A549 (cell line): ENCODE data around the gene HIPK1. TPM values are rescaled to one million over a fixed set of nuclear protein-coding genes. Genes with fewer than 3 reads are reported as not detected.

ENCODE experiments used
- ATAC-seq, 2 experiments: fragments of 200-7000 bp in 1 of 2; fragments of >200 bp in 1 of 2; cut with Nextera tagmentation in 1 of 2; cut with Tn5 transposase in 1 of 2; 3 replicates each; pipeline versions ENCODE4 v1.8.0 to v1.9.1; 2018 to 2020; ENCODE audit warnings: mild to moderate bottlenecking in 1 of 2, moderate library complexity in 1 of 2
- CTCF ChIA-PET: fragments of 300-600 bp; sonication (Branson Sonifier 250); formaldehyde crosslinking; extraction: SDS; loops from one replicate; lab custom pipeline; 2021; ENCODE audit warnings: antibody characterized with exemption, inconsistent platforms; lab: Yijun Ruan, JAX
- POLR2A ChIA-PET: fragments of 350-600 bp; formaldehyde crosslinking; extraction: SDS; loops from one replicate; lab custom pipeline; 2021; ENCODE audit warnings: antibody characterized with exemption, inconsistent platforms; lab: Yijun Ruan, JAX
- DNase-seq, 2 experiments: peaks; one replicate each; pipeline versions ENCODE4 v3.0.0 to v3.0.0-alpha.2; 2011 to 2016; ENCODE audit warnings: low read depth in 1 of 2, low spot score in 1 of 2
- FAIRE-seq: peaks from 2 replicates; lab custom pipeline; 2011; peaks lifted over from hg19 to GRCh38; lab: Jason Lieb, UNC
- H3K27ac ChIP-seq, 2 experiments: fragments of >200 bp; sonication (Bioruptor Twin); formaldehyde crosslinking; 3 replicates each; pipeline ENCODE4 v1.5.1; 2016 to 2017
- H3K4me1 ChIP-seq: fragments of >200 bp; sonication (Bioruptor Twin); formaldehyde crosslinking; 3 replicates; pipeline ENCODE4 v1.6.1; 2016
- H3K4me2 ChIP-seq: fragments of >200 bp; sonication (Bioruptor Twin); formaldehyde crosslinking; 3 replicates; pipeline ENCODE4 v1.6.1; 2016
- H3K4me3 ChIP-seq: fragments of >200 bp; sonication (Bioruptor Twin); formaldehyde crosslinking; 3 replicates; pipeline ENCODE4 v1.5.1; 2016
- H3K9me3 ChIP-seq: fragments of >200 bp; sonication (Bioruptor Twin); formaldehyde crosslinking; 3 replicates; pipeline ENCODE4 v1.6.1; 2016
- CEBPB ChIP-seq, 2 experiments: fragments of >200 bp in 1 of 2; sonication (Bioruptor Twin) in 1 of 2; formaldehyde crosslinking in 1 of 2; IDR thresholded peaks; 2 replicates each; pipeline ENCODE4 v1.6.1; 2012 to 2016
- HDAC2 ChIP-seq: fragments of 200-600 bp; sonication (generic); IDR thresholded peaks from 2 replicates; pipeline ENCODE4 v1.6.1; 2016
- HEYL ChIP-seq: fragments of 250-450 bp; sonication (Bioruptor Pico); IDR thresholded peaks from 2 replicates; pipeline ENCODE4 v1.8.0; 2021; ENCODE audit warnings: mild to moderate bottlenecking, moderate library complexity
- HOXA7 ChIP-seq: fragments of 250-450 bp; sonication (Bioruptor Pico); IDR thresholded peaks from 2 replicates; pipeline ENCODE4 v1.5.0; 2020; ENCODE audit warnings: mild to moderate bottlenecking, moderate library complexity
- NPAS2 ChIP-seq: fragments of 250-450 bp; sonication (Bioruptor Pico); IDR thresholded peaks from 2 replicates; pipeline ENCODE4 v1.8.0; 2022; ENCODE audit warnings: mild to moderate bottlenecking, moderate library complexity, borderline replicate concordance
- PHF8 ChIP-seq: fragments of 200-600 bp; sonication (generic); IDR thresholded peaks from 2 replicates; pipeline ENCODE4 v1.6.1; 2016; ENCODE audit warnings: low read depth, mild to moderate bottlenecking, antibody characterized with exemption, moderate library complexity, borderline replicate concordance
- RAD21 ChIP-seq, 2 experiments: fragments of >200 bp in 1 of 2; sonication (Bioruptor Twin) in 1 of 2; formaldehyde crosslinking in 1 of 2; IDR thresholded peaks in 1 of 2; conservative IDR thresholded peaks in 1 of 2; 2 replicates in 1 of 2; 3 replicates in 1 of 2; pipeline ENCODE4 v1.6.1; 2012 to 2018; ENCODE audit warnings: inconsistent platforms in 1 of 2
- RFX5 ChIP-seq: fragments of 450-650 bp; IDR thresholded peaks from 2 replicates; pipeline ENCODE4 v1.7.1; 2014; ENCODE audit warnings: antibody characterized with exemption, mild to moderate bottlenecking, moderate library complexity
- SMC3 ChIP-seq: fragments of >200 bp; sonication (Bioruptor Twin); formaldehyde crosslinking; IDR thresholded peaks from 3 replicates; pipeline ENCODE4 v1.6.1; 2018; ENCODE audit warnings: inconsistent platforms
- SREBF2 ChIP-seq: fragments of 450-650 bp; IDR thresholded peaks from 2 replicates; pipeline ENCODE4 v1.6.1; 2014; ENCODE audit warnings: mild to moderate bottlenecking, moderate library complexity
- TFCP2L1 ChIP-seq: fragments of 250-450 bp; sonication (Bioruptor Pico); IDR thresholded peaks from 2 replicates; pipeline ENCODE4 v1.5.0; 2021; ENCODE audit warnings: mild to moderate bottlenecking
- WGBS: methylation state at CpG from one replicate; pipeline ENCODE4 v1.1.6; 2017; ENCODE audit errors: missing lambda C conversion rate; 5-methylcytosine and 5-hydroxymethylcytosine counted together
- polyA plus RNA-seq, 4 experiments: library from polyadenylated mRNA; depleted of rRNA in 3 of 4; stranded (reverse); fragments of >200 nt; fragmentation: RNase III in 1 of 4; extraction: RNeasy Plus Mini Kit Qiagen cat#74134 plus additional on column Dnase treatment in 1 of 4; gene quantifications; 2 replicates in 3 of 4; 3 replicates in 1 of 4; pipeline ENCODE4 v1.2.3, GENCODE V29; 2011 to 2017
- TF ChIP-seq, protein P1 (sequence below): IDR thresholded peaks from 2 replicates; pipeline ENCODE4 v1.6.1; 2012
- TF ChIP-seq, protein P2 (sequence below): fragments of 250-450 bp; sonication (Bioruptor Pico); IDR thresholded peaks from 2 replicates; pipeline ENCODE4 v1.5.0; 2021; ENCODE audit warnings: mild to moderate bottlenecking, moderate library complexity, borderline replicate concordance
- TF ChIP-seq, protein P3 (sequence below): IDR thresholded peaks from 2 replicates; pipeline ENCODE4 v1.6.1; 2012

Gene HIPK1
- polyA plus RNA-seq, 2 of the 4 experiments (the other 2 are of a cell fraction), result 11.3 to 27.4 TPM

DNA sequence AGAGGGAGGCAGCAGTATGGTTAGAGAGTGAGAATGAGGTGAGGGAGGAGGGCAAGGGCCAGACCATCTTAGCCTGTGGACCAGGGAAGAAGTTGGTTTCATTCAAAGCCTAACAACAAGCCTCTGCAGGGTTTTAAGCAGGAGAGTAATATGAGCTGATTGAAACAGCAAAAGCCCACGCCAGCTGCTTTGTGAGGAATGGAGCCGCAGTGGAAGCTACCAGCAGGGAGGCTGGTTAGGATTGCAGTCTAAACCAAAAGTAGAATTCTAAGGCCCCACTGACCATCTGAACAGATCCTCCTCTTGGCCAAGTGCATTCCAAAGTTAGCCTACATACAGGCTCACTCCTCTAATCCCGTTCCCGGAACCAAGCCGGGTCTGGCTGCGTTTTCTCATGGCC is 94.9 kb downstream of the HIPK1 start (continued):
- TF ChIP-seq NPAS2, result no peak
- no peak for TF ChIP-seq HEYL (CRISPR knock-in tag)
- no peak for TF ChIP-seq SREBF2
- no peak for TF ChIP-seq PHF8
- no peak for TF ChIP-seq RFX5

DNA sequence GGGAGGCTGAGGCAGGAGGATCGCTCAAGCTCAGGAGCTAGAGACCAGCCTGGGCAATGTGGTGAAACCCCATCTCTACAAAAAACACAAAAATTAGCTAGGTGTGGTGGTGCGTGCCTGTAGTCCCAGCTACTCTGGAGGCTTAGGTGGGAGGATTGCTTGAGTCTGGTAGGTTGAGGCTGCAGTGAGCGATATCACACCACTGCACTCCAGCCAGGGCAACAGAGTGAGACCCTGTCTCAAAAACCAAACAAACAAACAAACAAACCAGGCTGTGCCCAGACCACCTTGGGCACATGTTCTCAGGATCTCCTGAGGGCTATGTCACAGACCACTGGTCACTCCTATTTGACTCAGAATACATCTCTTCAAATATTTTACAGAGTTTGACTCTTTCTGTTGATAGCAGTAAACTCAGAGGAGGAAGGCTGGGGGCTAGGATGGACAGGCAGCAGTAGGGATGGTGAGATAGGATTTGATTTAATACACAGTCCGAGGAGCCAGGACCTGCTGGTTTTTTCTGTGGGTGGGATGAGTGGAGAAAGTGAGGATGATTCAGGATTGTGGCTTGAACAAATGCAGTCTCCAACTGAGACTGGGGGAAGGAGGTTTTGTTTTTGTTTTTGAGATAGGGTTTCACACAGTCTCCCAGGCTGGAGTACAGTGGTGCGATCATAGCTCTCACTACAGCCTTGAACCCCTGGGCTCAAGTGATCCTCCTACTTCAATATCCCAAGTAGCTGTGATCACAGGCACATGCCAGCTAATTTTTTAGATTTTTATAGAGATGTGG is 96.7 kb downstream of the HIPK1 start:
- ChIA-PET CTCF (no interaction called here), POLR2A (no interaction called here)
- Histone ChIP-seq H3K27ac (no peak overlapping the region), H3K9me3 (no peaks in the 10 kb centered on the region), H3K4me3 (no peak overlapping the region), H3K4me1 (no peaks in the 10 kb centered on the region), H3K4me2 (no peak overlapping the region)
- 73% methylated on average over 5 of the region's 5 CpGs for WGBS
- ATAC-seq (no peak), DNase-seq (no peak), FAIRE-seq (no peak)
- TF ChIP-seq NPAS2 (no peak), RFX5 (no peak), HOXA7 (CRISPR knock-in tag) (no peak)
- TF ChIP-seq, protein P1, sequence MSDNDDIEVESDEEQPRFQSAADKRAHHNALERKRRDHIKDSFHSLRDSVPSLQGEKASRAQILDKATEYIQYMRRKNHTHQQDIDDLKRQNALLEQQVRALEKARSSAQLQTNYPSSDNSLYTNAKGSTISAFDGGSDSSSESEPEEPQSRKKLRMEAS, result no peak
- TF ChIP-seq, protein P2, sequence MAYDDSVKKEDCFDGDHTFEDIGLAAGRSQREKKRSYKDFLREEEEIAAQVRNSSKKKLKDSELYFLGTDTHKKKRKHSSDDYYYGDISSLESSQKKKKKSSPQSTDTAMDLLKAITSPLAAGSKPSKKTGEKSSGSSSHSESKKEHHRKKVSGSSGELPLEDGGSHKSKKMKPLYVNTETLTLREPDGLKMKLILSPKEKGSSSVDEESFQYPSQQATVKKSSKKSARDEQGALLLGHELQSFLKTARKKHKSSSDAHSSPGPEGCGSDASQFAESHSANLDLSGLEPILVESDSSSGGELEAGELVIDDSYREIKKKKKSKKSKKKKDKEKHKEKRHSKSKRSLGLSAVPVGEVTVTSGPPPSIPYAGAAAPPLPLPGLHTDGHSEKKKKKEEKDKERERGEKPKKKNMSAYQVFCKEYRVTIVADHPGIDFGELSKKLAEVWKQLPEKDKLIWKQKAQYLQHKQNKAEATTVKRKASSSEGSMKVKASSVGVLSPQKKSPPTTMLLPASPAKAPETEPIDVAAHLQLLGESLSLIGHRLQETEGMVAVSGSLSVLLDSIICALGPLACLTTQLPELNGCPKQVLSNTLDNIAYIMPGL (CRISPR knock-in tag), result no peak

DNA sequence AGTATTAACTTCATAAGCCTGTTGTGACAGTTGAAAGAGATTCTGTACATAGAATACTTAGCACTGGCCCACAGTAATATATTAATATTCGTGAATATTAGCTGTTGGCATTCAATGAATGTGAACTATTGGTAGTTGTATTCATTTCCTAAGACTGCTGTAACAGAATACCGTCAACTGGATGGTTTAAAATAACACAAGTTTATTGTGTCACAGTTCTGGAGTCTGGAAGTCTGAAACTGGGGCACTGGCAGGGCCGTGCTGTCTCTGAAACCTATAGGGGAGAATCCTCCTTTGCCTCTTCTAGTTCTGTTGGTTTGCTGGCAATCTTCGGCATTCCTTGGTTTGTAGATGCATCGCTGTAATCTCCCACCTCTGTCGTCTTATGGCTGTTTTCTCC is 97.7 kb downstream of the HIPK1 start:
- CTCF ChIA-PET, result no interaction called here
- no peak for TF ChIP-seq NPAS2
- no peak for TF ChIP-seq HEYL (CRISPR knock-in tag)
- no peak for TF ChIP-seq SMC3
- TF ChIP-seq RAD21 (conservative IDR thresholded peaks at IDR 0.05 in 1 of 2, IDR thresholded peaks at IDR 0.05 in 1 of 2), result no peak
- TF ChIP-seq CEBPB (IDR thresholded peaks at IDR 0.05), result no peak
- TF ChIP-seq, protein P3, sequence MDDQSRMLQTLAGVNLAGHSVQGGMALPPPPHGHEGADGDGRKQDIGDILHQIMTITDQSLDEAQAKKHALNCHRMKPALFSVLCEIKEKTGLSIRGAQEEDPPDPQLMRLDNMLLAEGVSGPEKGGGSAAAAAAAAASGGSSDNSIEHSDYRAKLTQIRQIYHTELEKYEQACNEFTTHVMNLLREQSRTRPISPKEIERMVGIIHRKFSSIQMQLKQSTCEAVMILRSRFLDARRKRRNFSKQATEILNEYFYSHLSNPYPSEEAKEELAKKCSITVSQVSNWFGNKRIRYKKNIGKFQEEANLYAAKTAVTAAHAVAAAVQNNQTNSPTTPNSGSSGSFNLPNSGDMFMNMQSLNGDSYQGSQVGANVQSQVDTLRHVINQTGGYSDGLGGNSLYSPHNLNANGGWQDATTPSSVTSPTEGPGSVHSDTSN, result no peak
- TF ChIP-seq HDAC2, result no peak
- TF ChIP-seq TFCP2L1, result no peak
- no peak for ATAC-seq
- FAIRE-seq, result no peak
- Histone ChIP-seq H3K4me2 (no peak overlapping the region), H3K9me3 (no peaks in the 10 kb centered on the region), H3K27ac (no peak overlapping the region), H3K4me1 (no peaks in the 10 kb centered on the region), H3K4me3 (no peak overlapping the region)
- WGBS, result 68% methylated on average over 6 of the region's 6 CpGs
- POLR2A ChIA-PET, result no interaction called here
- no peak for DNase-seq

Other genes with a start within 250 kb of the HIPK1 start
- 11.9 and 17.0 TPM in 2 replicates for gene PHTF1, start 169.8 kb upstream of the HIPK1 start, polyA plus RNA-seq (2011; rRNA removed)
- gene PHTF1, start 169.8 kb upstream of the HIPK1 start, polyA plus RNA-seq (2017; fragmentation: RNase III; extraction: RNeasy Plus Mini Kit Qiagen cat#74134 plus additional on column Dnase treatment), result 13.7 to 17.1 TPM (median 15.8 TPM) in 3 replicates
- gene RSBN1, start 116.8 kb upstream of the HIPK1 start, polyA plus RNA-seq (2011; rRNA removed), result 8.8 and 9.7 TPM in 2 replicates
- gene RSBN1, start 116.8 kb upstream of the HIPK1 start, polyA plus RNA-seq (2017; fragmentation: RNase III; extraction: RNeasy Plus Mini Kit Qiagen cat#74134 plus additional on column Dnase treatment), result 2.9 to 3.0 TPM (median 2.9 TPM) in 3 replicates
- gene PTPN22, start 57.6 kb upstream of the HIPK1 start, polyA plus RNA-seq (2011; rRNA removed), result not detected in 2 replicates
- gene PTPN22, start 57.6 kb upstream of the HIPK1 start, polyA plus RNA-seq (2017; fragmentation: RNase III; extraction: RNeasy Plus Mini Kit Qiagen cat#74134 plus additional on column Dnase treatment), result not detected in 3 replicates
- 2.3 and 3.1 TPM in 2 replicates for gene BCL2L15, start 41.7 kb upstream of the HIPK1 start, polyA plus RNA-seq (2011; rRNA removed)
- 0.79 to 2.1 TPM (median 0.87 TPM) in 3 replicates for gene BCL2L15, start 41.7 kb upstream of the HIPK1 start, polyA plus RNA-seq (2017; fragmentation: RNase III; extraction: RNeasy Plus Mini Kit Qiagen cat#74134 plus additional on column Dnase treatment)
- 11.9 and 12.0 TPM in 2 replicates for gene AP4B1, start 24.5 kb upstream of the HIPK1 start, polyA plus RNA-seq (2011; rRNA removed)
- 9.2 to 9.4 TPM (median 9.2 TPM) in 3 replicates for gene AP4B1, start 24.5 kb upstream of the HIPK1 start, polyA plus RNA-seq (2017; fragmentation: RNase III; extraction: RNeasy Plus Mini Kit Qiagen cat#74134 plus additional on column Dnase treatment)
- 4.8 and 6.3 TPM in 2 replicates for gene DCLRE1B, start 24.0 kb upstream of the HIPK1 start, polyA plus RNA-seq (2011; rRNA removed)
- gene DCLRE1B, start 24.0 kb upstream of the HIPK1 start, polyA plus RNA-seq (2017; fragmentation: RNase III; extraction: RNeasy Plus Mini Kit Qiagen cat#74134 plus additional on column Dnase treatment), result 5.5 to 6.4 TPM (median 5.7 TPM) in 3 replicates
- 1.2 TPM in 2 replicates for gene OLFML3, start 50.1 kb downstream of the HIPK1 start, polyA plus RNA-seq (2011; rRNA removed)
- 6.6 to 9.3 TPM (median 8.0 TPM) in 3 replicates for gene OLFML3, start 50.1 kb downstream of the HIPK1 start, polyA plus RNA-seq (2017; fragmentation: RNase III; extraction: RNeasy Plus Mini Kit Qiagen cat#74134 plus additional on column Dnase treatment)
- 0.57 and 0.70 TPM in 2 replicates for gene SYT6, start 224.5 kb downstream of the HIPK1 start, polyA plus RNA-seq (2011; rRNA removed)
- gene SYT6, start 224.5 kb downstream of the HIPK1 start, polyA plus RNA-seq (2017; fragmentation: RNase III; extraction: RNeasy Plus Mini Kit Qiagen cat#74134 plus additional on column Dnase treatment), result 0.49 to 1.1 TPM (median 0.60 TPM) in 3 replicates